ENCODE measurements around the gene EIF5A.

EIF5A gene

DNA sequence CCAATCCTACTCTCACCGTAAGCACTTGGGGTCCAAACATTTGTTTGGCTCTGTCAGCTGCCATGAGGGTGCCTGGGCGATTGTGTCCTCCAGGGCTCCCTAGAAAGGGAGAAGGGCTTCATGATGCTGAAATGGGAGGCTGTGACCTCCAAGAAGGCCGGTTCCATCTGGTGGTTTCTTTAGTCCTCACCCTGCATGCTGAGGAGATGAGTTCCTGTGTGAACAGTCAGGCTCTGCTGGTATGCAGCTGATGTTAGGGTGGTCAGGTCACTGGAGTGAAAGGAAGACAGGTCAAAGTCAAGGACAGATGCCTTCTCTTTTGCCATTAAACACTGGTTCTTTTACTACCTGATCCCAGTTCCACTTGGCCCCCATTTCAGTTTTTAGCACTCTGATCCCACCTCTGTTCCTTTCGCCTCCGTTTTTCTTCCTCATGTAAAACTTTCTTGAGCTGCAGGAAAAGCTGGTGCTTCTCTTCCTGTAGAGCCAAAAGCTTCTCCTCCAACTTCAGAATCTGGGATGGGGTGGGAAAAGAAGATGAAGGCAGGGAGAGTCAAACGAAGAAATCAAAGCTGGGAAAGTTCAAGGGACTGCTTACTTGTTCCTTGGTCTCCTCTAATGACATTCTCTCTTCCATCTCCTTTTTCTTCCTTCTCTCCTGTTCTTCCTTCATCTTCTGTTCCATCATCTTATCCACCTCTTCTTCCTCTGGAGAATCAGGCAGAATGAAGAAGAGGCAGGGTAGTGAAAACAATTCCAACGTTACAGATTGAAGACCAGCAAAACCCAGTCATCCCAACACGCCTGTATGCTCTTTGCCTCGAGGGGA lies 6.7 kb downstream of the EIF5A start:
- DNase-seq (ENCODE audit: low spot score), result no peak

DNA sequence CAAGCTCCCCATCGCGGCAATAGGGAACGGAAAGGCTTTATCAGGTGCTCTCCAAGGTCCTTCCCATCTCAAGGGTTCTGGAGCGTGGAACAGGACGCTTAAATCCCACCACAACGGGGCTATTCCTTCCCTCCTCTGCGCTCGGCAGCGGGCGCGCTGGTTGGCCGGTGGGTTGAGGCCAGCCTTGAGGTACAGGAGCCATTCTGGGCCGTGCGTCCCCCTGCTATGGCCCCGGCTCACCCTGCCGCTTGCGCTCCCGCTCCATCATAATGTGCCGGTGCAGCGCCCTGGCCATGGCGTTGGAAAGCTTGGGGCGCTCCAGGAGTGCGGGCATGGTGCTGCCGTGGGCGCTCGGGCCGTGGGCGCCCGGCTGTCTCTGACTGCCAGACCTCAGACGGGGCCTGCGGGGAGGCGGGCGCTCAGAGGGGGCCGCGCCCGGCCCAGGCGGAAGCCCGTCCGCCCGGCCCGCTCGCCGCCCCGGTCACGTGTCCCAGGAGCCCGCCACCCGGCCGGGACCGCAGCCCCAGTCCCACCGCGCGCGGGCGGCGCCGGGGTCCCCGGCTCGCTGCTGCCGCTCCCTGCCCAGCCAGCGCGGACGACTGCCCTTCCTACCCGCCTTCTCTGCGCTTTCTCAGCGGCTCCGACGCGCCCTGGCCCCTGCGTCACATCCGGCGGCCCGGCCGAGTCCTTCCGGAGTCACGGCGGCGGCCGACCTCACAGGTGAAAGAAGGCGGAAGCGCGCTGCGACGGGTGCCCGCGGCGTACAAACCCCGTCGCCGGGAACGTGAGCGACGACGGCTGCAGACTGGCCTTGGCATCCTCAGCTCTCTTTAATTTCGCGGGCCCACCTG lies 7.5 kb downstream of the EIF5A start, which contains the start of gene GPS2:
GPS2 (minus strand) TSS at position 642 of the 851 bp plus-strand sequence; CDS start at position 334, 308 bp downstream.
- peak; percentile 73 for DNase-seq (ENCODE audit: low spot score)

DNA sequence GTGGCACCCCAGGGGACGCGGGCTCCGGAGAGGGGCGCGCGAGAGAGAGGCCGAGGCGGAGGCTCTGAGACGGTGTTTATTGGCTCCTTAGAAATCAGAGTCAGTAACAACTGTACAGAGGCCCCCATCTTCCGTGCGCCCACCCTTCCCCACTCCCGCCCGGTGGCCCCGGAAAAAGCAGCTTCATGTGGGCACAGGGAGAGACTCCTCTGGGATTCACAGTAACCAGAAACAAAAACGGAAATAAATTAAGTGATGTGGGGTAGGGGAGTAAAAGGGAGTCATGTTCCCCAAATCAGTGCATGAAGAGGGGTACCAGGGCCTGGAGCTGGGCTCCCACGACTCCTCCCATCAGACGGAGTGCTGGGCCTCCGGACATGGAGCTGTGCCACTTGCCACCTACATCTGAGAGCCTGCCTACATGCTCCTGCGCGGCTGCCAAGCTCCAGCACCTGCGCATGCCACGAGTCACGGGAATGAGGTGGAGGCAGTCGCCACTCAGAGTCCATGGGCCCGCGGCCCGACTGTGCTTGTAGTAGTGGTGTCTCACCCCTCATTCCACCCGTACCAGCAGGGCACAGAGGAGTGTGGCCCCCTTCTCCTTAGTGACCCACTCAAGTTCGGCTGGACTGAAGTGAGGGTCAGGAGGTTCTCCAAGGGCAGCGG lies 8.3 kb downstream of the EIF5A start:
- no peak for DNase-seq (ENCODE audit: low spot score)

DNA sequence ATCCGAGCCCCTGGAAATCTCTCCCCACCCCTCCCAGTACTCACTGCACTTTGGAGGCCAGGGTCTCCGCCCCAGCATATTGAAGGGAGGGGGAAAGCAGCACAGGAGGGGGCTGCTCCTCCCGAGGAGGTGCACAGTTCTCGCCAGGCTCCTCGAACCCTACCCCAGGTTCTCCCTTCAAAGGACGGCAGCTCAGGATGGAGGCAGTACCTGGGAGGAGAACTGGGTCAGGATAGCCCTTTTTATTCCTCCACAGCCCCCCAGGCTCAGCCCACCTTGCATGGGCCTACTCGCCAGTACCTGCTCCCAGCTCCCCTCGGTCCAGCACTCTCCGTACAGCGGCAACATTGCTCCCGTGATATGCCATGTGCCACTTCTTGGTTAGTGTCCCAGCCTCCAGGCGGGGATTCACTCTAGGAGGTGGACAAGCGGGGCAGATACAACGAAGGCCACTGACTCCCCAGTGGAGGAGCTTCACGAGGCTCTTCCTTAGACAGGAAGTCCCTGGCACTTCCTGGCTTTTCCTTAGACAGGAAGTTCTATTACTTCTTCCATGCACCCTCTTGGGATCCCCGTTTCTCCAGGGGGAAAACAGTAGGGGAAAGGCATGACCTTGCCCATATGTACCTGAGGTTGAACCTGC lies 9.9 kb downstream of the EIF5A start:
- no peak for DNase-seq (ENCODE audit: low spot score)

DNA sequence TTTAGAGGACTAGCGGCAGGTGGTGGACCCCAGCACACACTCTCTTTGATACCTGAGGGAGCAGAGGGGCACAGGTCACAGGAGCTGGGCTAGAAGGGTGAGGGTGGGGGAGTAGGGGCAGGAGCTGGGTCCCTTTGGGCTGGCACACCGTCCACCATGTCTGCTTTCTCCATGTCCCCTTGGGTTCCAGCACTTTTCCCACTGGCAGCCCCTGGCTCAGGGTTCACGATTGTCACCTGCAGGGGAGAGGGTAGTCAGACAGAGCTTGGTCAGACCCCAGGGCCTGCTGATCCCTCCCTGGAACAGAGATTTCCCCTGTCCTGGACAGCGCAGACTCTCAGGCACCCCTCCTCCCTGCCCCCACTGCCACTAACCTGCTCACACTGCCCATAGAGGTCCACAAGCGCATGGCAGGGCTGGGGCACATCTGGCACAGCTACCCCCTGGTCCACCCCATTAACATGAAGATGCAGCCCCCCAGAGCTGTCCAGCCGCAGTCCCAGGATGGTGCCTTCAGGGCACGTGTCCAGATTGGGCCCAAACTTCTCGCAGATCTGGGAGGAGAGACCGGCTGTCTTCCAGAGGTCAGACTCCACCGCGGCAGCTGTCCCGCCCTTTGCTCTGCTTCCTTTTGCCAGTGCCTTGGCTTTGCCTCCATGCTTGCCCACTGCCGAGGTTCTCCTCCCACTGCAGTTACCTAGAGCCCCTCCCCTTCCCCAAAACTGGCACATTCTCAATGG lies 10.9 kb downstream of the EIF5A start:
- no peak for DNase-seq (ENCODE audit: low spot score)

DNA sequence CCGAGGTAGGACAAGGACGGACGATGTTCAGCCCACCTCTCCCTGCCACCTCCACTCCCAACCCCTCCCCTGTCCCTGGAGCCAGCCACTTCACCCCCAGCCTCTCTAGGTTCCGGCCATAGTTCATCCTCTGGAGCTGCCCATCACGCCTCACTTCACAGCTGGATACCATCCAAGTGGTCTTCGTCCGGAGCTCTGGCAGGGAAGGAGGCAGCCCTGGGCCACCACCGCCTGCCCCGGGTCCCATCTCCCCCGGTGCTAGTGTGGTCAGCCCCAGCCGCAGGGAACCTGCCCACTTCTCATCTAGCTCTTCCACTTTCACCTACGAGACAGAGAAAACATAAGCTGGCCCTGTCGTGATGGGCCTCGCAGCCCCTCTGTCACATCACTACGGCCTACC lies 14.0 kb downstream of the EIF5A start:
- no peak for DNase-seq (ENCODE audit: low spot score)

DNA sequence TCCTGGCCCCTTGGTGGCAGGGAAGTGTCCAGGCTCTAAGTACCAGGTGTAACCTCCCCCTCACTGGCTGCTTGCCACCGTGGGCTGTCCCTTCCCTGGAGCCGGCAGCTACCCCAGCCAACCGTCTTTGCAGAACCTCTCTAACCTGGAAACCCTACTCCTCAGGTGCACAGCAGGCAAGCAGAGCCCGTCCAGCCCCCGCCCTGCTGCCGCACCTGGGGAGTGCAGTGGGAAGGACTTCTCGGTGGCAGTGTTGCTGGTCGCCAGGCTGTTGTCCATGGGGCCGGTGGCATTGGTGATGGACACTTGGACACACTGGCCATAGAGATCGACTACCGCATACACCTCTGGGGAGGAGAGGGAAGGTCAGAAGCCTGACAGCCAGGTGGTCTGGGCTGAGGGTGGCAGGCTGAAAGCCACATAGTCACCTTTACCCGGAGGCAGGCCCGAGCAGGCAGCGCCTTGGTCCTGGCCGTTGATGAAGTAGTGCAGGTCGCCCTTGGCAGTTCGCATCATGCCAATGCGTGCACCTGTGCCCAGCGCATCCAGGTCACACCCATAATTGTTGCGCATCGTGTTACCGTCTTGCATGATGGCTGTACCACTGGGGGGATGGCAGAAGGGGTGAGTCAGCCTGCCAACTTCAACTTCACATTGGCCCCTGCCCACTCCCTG lies 15.2 kb downstream of the EIF5A start:
- no peak for DNase-seq (ENCODE audit: low spot score)

DNA sequence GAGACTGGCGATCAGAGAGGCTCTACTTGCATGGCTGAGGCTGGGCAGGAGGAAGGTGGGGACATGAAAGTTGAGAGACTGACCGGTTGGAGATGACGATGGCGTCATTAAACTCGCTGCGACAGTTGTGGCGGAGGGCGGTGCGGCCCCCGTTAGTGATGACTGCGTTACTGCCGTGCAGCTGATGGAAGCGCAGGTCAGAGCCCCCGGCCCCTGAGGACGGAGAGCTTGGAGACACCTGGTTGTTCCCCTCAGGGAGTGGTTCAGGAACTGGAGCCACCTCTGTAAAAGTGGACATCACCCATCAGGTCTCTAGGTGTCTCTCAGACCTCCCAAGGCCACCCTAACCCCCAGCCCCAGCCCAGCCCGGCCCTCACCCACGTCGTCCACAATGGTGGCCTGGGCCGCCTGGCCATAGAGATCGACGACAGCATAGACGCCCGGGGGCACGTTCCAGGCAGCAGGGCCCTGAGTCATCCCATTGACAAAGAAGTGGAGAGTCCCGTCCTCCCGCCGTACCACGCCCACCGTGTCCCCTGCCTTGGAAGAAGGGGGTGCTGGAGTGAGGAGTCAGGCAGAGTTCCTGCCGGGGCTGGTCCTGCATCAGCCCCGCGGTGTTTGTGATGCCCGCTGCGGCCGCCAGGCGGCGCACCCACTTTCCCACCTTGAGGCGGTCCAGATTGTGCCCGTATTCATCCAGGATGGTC lies 16.5 kb downstream of the EIF5A start:
- no peak for DNase-seq (ENCODE audit: low spot score)

DNA sequence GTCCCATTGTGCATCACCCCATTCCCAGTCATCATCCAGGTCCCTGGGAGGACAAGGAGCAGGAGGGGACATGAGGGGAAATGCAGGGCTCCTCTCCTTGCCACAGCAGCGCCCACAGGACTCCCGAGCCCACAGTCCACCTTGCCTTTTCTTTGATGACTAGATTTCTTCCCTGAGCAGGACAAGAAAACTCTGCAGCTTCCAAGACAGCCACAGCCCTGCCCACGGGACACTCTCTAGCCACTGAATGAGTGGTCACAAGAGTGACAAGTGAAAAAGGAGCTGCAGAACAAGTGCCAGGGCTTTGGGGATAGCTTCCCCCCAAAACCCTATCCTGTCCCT lies 17.0 kb downstream of the EIF5A start:
- no peak for DNase-seq (ENCODE audit: low spot score)

DNA sequence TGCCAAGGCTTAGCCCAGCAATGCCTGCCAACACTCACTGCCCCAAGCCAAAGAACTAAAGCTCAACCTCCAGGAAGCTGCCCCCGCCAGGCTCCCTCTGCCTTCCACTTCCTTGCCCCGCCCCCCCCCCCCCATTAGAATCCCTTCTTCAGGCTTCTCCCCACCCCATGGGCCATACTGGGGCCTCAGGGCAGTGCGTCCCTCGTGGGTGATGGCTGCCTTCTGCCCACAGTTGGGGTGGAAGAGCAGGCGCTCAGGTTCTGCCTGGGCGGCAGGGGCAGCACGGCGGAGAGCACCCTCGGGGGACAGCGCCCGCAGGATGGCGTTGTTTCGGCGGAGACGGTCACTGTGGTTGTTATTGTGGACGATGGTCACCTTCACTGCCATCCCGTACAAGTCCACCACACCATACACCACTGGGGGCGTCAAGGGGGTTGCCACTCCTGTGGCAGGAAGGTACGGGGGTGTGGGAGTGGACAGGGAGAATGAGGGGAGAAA lies 17.7 kb downstream of the EIF5A start:
- DNase-seq (ENCODE audit: low spot score), result no peak

DNA sequence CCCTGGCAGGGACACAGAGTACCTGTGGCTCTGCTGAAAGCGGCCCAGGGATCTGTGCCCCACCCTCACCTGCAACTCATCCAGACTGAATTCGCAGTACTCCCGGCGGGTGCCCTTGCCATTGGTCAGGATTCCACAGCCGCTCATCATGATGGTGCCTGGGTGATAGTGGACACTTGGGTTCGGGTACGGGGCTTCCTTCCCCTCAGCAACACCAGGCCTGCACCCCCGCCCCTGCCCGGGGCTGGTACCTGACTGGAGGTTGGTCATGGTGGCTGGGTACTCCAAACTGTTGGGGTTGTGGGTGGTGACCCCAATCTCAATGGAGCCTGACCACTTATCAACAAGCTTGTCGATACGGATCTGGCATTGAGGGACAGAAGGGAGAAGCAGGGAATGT lies 18.8 kb downstream of the EIF5A start:
- no peak for DNase-seq (ENCODE audit: low spot score)

DNA sequence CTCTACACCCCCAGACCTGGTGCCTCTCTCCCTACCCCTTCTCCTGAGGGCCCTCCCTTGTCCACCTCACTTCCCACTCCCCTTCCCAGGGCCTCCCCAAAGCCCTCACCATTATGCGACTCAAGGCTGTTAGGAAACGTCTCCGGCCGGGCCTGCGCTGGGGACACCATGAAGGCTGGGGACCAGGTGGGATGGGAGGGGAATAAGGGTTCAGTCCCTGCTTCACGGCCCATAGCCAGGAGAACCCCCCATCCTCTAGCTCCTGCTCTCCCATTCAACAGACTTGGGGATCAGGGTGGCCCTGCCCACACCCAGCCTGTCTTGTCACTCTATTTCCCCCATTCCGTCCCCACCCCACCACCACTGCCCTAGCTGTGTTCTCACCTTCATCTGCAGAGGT lies 19.6 kb downstream of the EIF5A start:
- DNase-seq (ENCODE audit: low spot score), result no peak

DNA sequence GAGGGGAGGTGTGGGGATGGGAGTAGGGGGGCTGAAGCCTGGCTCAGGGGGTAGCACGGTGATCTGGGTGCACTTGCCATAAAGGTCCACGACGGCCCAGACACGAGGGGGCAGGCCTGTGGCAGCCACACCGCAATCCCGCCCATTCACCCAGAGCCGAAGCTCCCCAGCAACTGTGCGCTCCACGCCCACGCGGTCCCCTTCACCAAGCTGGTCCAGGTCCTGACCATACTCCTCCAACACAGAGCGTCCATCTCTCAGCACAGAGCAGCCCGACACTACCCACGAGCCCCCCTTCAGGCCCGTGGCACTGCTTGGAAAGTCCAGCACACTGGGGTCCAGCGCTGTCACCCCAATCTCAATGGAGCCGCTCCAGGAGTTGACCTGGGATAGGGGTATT lies 20.1 kb downstream of the EIF5A start:
- DNase-seq (ENCODE audit: low spot score), result no peak

DNA sequence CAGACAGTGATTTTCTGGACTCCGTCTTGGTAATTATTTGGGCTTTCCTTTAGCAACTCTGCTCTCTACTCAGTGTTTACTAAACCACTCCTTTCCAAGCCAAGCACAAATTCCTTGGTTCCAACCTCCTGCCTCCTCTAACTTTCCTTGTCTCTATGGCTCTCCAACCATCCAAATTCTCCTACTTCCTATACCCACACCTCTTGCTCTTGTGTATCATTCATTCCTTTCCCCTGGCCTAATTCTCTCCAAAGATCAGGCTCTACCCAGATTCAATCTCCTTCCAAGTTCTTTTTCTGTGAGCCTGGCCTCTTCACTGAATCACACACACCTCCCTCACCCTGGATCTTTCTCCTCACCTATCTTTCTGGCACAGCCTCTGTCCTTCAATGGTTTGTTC lies 20.6 kb downstream of the EIF5A start:
- no peak for DNase-seq (ENCODE audit: low spot score)

DNA sequence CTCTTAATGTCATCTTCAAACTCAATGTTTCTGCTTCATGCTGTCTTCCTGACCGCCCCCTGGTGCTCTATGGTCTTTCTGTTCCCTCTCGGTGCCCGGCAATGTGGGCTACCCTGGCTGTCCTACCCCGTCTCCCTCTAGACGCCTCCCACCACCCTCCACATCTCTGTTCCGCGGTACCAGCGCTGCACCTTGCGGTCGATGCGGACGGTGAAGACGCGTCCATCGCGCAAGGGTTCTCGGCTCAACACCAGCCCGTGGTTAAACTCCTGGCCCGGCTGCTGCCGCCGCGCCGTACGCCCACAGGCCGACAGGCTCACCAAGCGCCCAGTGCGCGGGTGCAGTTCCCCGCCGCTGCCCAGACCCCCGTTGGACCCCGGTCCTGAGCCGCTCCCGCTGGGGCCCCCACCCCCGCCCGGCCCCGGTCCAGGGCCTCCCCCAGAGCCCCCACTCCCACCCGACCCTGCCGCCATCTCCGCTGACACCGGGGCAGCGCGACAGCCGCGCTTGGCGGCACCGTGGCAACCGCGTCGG lies 21.5 kb downstream of the EIF5A start, which contains the start of gene NEURL4:
NEURL4 (minus strand) TSS at position 496 of the 534 bp plus-strand sequence; CDS start at position 473, 23 bp downstream.
- DNase-seq (ENCODE audit: low spot score), result peak; percentile 26

DNA sequence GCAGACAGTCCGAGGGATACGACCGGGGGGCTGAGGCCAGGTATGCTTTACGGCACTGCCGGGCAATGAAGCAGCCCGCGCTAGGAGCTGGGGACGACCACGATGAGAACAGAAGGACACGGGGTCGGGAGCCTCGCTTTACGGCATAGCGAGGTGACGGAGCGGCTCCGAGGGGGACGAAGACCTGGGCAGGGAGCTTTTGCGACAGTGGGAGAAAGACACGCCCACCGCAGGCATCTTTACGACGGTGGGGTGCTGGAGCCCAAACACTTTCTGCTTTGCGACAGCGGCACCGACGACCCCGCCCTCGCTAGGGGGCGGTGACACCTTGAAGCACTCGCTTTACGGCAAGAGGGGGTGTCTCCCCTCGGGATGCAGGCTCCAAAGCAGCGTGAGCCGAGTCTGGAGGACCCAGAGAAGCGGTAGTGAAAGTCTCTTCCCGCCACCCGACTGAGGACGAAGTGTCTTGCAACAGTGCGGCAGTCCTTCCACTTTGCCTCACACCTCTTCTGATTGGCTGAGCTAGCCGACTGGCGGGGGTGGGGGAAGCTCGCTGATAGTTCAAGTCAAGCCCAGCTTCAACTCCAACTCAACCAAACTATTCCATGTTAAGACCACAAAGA lies 22.1 kb downstream of the EIF5A start:
- DNase-seq (ENCODE audit: low spot score), result peak; percentile 96

DNA sequence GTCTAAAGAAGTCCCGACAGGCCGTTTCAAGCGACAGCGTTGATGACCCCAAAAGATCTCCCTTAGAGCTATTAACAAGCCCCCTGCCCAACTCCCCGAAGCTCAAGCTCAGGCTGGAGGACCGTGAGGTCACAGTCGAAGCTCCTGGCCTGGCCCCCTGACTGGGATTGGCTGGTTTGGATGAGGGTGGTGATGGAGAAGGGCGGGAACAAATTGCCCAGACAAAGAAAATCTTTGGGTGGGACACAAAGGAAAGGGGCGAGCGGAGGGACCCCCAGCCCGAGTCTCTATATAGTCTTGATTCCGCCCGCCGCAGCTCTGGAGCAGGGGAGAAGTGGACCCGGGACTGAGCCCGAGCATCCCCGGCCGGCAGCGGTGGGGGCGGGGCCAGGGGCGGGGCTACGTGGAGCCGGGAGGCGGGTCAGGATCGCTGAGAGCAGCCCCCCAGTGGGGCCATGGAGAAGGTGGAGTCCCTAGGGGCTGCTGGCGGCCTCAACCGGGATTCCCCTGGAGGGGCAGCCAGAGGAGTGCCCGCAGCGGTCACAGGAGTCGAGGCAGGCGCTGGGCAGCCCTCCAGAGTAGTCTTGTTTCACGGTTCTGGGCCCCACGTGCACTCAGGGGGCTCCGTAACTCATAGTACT lies 22.7 kb downstream of the EIF5A start:
- peak; percentile 77 for DNase-seq (ENCODE audit: low spot score)

DNA sequence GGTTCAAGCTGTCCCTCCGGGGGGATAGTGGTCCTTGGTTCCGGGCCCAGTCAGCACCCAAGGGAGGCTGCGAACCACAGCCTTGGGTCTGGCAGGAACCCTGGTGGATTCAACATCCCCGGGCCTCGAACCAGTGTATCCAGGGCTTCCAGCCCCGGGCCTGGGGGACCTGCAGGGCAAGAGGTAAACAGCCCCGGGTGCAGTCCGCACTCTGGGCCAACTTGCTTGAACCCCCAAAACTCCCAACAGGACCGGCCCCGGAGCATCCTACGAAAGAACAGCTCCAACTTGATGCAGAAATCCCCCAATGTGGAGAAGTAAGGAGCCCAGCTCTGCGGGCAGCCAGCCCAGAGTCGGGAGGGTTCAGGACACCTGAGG lies 23.2 kb downstream of the EIF5A start:
- DNase-seq (ENCODE audit: low spot score), result no peak

DNA sequence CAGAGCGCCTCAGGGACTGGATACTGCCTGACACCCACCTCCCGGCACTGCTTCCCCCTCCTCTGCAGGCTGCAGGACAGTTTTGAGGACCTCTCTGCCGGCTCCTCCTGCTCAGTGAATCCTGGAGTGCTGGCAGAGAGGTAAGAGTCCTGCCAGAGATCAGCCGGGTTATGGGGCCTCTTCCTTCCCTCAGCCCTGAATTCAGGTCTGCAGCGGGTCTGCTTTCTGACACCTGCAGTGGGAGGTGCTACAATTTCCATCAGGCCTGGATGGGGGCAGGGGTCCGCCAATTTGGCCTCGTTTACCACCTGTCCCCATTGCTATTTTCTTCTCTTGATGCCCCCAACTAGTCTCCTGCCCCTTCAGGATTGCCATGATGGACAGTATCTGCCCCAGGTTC lies 24.7 kb downstream of the EIF5A start:
- DNase-seq (ENCODE audit: low spot score), result no peak

Data from kidney capillary endothelial cell (primary cell).